ENCODE data around the gene KCNJ16. TPM values are rescaled to one million over a fixed set of nuclear protein-coding genes. Genes with fewer than 3 reads are reported as not detected.

Gene KCNJ16
- total and polyA plus RNA-seq, 3 experiments from 2014 or later: not detected

DNA sequence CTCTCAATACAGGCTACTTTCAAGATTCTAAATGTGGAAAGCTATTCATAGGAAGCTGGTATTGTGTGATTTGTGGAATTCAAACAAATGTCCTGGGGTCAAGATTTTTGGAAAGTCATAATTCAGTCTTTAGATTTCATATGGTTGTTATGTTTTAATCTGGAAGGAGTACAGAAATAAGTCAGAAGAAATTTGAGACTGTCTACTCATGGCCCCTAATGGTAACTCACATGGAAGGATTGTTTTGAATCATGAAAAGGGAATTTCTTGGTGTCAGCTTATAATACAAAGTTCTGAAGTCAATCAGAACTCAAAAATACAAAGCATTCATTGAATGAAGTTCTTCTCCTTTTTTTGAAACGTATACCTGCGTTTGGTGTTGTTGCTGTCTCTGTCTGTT lies 97.4 kb downstream of the KCNJ16 start:
- H3K27ac Mint-ChIP-seq: no peak overlapping the region
- ChIA-PET CTCF (no interaction called here), POLR2A (no interaction called here)
- H3K27ac ChIP-seq (ENCODE audit: low read depth, low read length): no peak overlapping the region
- H3K36me3 Mint-ChIP-seq: no peaks in the 10 kb centered on the region
- H3K4me3 Mint-ChIP-seq: no peak overlapping the region
- H3K4me1 Mint-ChIP-seq: peaks cover 9 to 21% (median 9%) of the 10 kb centered on the region in 3 donors
- peaks cover 11% of the 10 kb centered on the region for H3K4me1 ChIP-seq (ENCODE audit: insufficient read depth, low read length)
- H3K27me3 Mint-ChIP-seq: peaks cover 37 to 47% of the 10 kb centered on the region in 2 donors
- no peak overlapping the region for H3K4me3 ChIP-seq (ENCODE audit: low read length)
- H3K9me3 Mint-ChIP-seq: peaks cover 0 to 3% (median 0%) of the 10 kb centered on the region in 5 donors
- DNase-seq: no peak
- H3K36me3 ChIP-seq (ENCODE audit: insufficient read depth, low read length): no peaks in the 10 kb centered on the region
- no peaks in the 10 kb centered on the region for H3K9me3 ChIP-seq (ENCODE audit: low read length)
- H3K27me3 ChIP-seq (ENCODE audit: insufficient read depth, low read length, poor library complexity, severe bottlenecking): peaks cover 7% of the 10 kb centered on the region

DNA sequence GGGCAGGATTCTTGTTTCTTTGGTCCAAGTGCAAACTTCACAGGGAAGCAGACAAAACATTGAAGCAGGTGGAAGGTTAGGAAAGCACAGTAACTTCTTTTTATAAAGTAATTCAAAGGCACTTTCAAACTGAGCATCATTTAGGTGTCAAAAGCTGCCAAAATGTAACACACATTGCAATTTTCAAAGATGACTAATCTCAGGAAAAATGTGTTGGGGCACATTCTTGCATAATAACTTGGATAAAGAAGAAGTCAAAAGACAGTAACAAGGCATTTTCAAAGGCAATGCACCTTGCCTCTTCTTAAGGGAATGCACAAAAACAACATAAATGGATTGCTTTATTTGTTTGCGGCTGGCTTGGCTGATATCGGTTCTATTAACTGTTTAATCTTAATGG lies 97.9 kb downstream of the KCNJ16 start:
- H3K9me3 Mint-ChIP-seq: peaks cover 0 to 3% (median 0%) of the 10 kb centered on the region in 5 donors
- H3K9me3 ChIP-seq (ENCODE audit: low read length): no peaks in the 10 kb centered on the region
- no peaks in the 10 kb centered on the region for H3K36me3 ChIP-seq (ENCODE audit: insufficient read depth, low read length)
- H3K27me3 ChIP-seq (ENCODE audit: insufficient read depth, low read length, poor library complexity, severe bottlenecking): peaks cover 7% of the 10 kb centered on the region
- POLR2A ChIA-PET: no interaction called here
- no peak for DNase-seq
- CTCF ChIA-PET: no interaction called here
- H3K27ac ChIP-seq (ENCODE audit: low read depth, low read length): no peak overlapping the region
- H3K27ac Mint-ChIP-seq: peak overlapping the region in 1 of 8 donors; percentile 22
- peaks cover 32 to 42% of the 10 kb centered on the region in 2 donors for H3K27me3 Mint-ChIP-seq
- H3K4me1 Mint-ChIP-seq: peaks cover 9 to 19% (median 9%) of the 10 kb centered on the region in 3 donors
- H3K4me1 ChIP-seq (ENCODE audit: insufficient read depth, low read length): peaks cover 11% of the 10 kb centered on the region
- no peak overlapping the region for H3K4me3 ChIP-seq (ENCODE audit: low read length)
- H3K36me3 Mint-ChIP-seq: no peaks in the 10 kb centered on the region
- no peak overlapping the region for H3K4me3 Mint-ChIP-seq

DNA sequence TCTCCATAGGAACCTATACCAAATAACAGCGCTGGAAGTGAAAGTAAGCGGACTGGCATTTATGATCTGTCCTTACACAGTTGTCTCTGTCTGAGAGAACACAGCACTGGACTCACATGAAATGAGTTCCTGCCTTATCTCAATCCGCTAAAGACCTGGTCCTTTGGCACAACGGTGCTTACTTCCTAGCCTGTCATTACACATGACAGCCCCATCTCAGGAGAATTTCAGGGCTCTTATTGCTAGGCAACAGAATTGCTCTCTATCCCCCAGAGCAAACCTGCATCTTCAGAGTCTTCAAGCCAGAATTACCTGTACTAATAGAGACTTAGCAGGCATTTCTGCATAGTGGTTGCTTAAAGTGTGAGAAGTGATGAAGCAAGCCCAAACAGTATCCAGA lies 98.7 kb downstream of the KCNJ16 start:
- H3K36me3 Mint-ChIP-seq: no peaks in the 10 kb centered on the region
- Histone ChIP-seq H3K36me3 (ENCODE audit: insufficient read depth, low read length) (no peaks in the 10 kb centered on the region), H3K4me1 (ENCODE audit: insufficient read depth, low read length) (peaks cover 6% of the 10 kb centered on the region), H3K27me3 (ENCODE audit: insufficient read depth, low read length, poor library complexity, severe bottlenecking) (peaks cover under 1% of the 10 kb centered on the region), H3K27ac (ENCODE audit: low read depth, low read length) (no peak overlapping the region), H3K9me3 (ENCODE audit: low read length) (no peaks in the 10 kb centered on the region), H3K4me3 (ENCODE audit: low read length) (no peak overlapping the region)
- no peak for DNase-seq
- H3K9me3 Mint-ChIP-seq: peaks cover 0 to 3% (median 0%) of the 10 kb centered on the region in 5 donors
- ChIA-PET POLR2A (no interaction called here), CTCF (no interaction called here)
- no peak overlapping the region for H3K27ac Mint-ChIP-seq
- peaks cover 25 to 37% of the 10 kb centered on the region in 2 donors for H3K27me3 Mint-ChIP-seq
- no peak overlapping the region for H3K4me3 Mint-ChIP-seq
- peaks cover 1 to 11% (median 3%) of the 10 kb centered on the region in 3 donors for H3K4me1 Mint-ChIP-seq

DNA sequence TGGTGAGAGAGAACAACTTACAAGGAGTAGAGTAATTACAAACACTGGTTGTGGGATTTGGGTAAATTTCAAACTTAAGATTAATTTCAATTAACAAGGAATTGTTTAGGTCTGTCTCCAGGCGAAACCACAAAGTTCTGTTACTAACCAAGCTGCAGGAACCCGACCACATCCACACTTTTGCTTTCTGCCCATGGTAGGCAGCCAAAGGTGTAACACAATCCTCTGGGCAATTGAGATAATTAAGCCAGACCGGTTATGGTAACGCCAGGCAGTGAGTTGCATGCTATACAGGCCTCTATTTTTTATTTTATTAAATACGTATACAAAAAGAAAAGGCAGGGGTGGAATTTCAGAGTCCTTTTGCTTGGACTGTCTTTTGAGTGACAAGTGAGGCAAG lies 106.4 kb downstream of the KCNJ16 start:
- Mint-ChIP-seq H3K27ac (no peak overlapping the region), H3K27me3 (peaks cover 0 to 3% of the 10 kb centered on the region in 2 donors), H3K36me3 (no peaks in the 10 kb centered on the region), H3K4me3 (no peak overlapping the region), H3K4me1 (no peaks in the 10 kb centered on the region), H3K9me3 (peaks cover 0 to 1% (median 0%) of the 10 kb centered on the region in 5 donors)
- Histone ChIP-seq H3K4me1 (ENCODE audit: insufficient read depth, low read length) (no peaks in the 10 kb centered on the region), H3K27ac (ENCODE audit: low read depth, low read length) (no peak overlapping the region), H3K27me3 (ENCODE audit: insufficient read depth, low read length, poor library complexity, severe bottlenecking) (no peaks in the 10 kb centered on the region), H3K36me3 (ENCODE audit: insufficient read depth, low read length) (no peaks in the 10 kb centered on the region), H3K9me3 (ENCODE audit: low read length) (no peaks in the 10 kb centered on the region), H3K4me3 (ENCODE audit: low read length) (no peak overlapping the region)
- ChIA-PET POLR2A (no interaction called here), CTCF (no interaction called here)
- DNase-seq: no peak

DNA sequence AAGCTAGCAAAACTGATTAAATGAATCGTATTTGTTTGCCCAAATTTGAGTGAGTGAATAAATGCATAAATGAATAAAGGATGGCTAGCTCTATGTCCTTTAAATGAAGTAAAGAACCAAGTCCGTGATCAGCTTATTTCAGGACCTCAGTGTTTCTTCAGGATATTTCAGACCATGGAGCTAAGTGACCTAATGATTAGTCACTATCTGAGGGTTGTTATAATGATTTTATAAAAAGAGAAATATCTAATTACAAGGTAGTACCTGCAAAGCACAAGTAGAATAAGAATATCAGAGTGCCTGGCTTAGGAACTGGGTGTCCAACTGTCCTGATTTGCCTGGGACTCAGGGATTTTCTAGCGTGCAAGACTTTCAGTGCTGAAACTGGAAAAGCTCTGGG lies 106.8 kb downstream of the KCNJ16 start:
- Mint-ChIP-seq H3K36me3 (no peaks in the 10 kb centered on the region), H3K27ac (no peak overlapping the region), H3K9me3 (peaks cover 0 to 1% (median 0%) of the 10 kb centered on the region in 5 donors), H3K4me3 (no peak overlapping the region), H3K27me3 (peaks cover 0 to 3% of the 10 kb centered on the region in 2 donors), H3K4me1 (no peaks in the 10 kb centered on the region)
- Histone ChIP-seq H3K27ac (ENCODE audit: low read depth, low read length) (no peak overlapping the region), H3K36me3 (ENCODE audit: insufficient read depth, low read length) (no peaks in the 10 kb centered on the region), H3K9me3 (ENCODE audit: low read length) (no peaks in the 10 kb centered on the region), H3K27me3 (ENCODE audit: insufficient read depth, low read length, poor library complexity, severe bottlenecking) (no peaks in the 10 kb centered on the region), H3K4me3 (ENCODE audit: low read length) (no peak overlapping the region), H3K4me1 (ENCODE audit: insufficient read depth, low read length) (no peaks in the 10 kb centered on the region)
- CTCF ChIA-PET: no interaction called here
- DNase-seq: no peak
- POLR2A ChIA-PET: no interaction called here

DNA sequence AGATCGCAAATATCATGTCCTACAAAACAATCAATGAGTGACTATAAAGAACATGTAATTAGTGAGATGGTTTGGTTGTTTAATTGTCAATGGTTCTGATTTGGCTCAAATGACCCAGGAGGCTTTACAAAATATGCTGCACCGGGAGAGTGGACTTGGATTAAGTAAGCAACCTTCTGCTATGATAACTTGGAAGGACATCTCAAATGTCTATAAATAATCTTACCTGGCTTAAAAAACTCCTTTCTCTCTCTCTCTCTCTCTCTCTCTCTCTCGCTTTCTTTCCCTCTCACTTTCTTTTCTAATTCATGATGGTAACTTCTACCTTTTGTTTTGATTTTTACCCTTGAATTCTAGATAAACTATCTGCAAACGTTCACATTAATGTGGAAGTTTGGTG lies 108.5 kb downstream of the KCNJ16 start:
- Histone ChIP-seq H3K27me3 (ENCODE audit: insufficient read depth, low read length, poor library complexity, severe bottlenecking) (no peaks in the 10 kb centered on the region), H3K4me3 (ENCODE audit: low read length) (no peak overlapping the region), H3K27ac (ENCODE audit: low read depth, low read length) (no peak overlapping the region), H3K36me3 (ENCODE audit: insufficient read depth, low read length) (no peaks in the 10 kb centered on the region), H3K9me3 (ENCODE audit: low read length) (no peaks in the 10 kb centered on the region), H3K4me1 (ENCODE audit: insufficient read depth, low read length) (no peaks in the 10 kb centered on the region)
- POLR2A ChIA-PET: no interaction called here
- Mint-ChIP-seq H3K27me3 (no peaks in the 10 kb centered on the region), H3K27ac (no peak overlapping the region), H3K4me3 (no peak overlapping the region), H3K9me3 (peaks cover 0 to 1% (median 0%) of the 10 kb centered on the region in 5 donors), H3K4me1 (no peaks in the 10 kb centered on the region), H3K36me3 (no peaks in the 10 kb centered on the region)
- CTCF ChIA-PET: no interaction called here
- no peak for DNase-seq

DNA sequence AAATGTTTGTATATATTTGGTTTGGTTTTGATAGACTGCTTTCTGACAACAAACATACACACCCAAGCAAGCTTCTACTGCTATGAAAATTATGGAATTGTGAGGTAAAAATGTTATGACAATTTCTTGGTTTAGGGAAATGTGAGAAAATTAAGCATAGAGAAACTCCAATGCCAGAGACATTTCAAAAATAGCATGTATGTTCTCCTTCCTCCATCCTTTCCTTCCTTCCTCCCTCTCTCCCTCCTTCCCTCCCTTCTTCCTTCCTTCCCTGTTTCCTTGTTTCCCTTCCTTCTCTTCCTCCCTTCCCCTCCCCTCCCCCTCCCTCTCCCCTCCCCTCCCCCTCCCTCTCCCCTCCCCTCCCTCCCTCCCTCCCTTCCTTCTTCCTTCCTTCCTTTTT lies 109.2 kb downstream of the KCNJ16 start:
- Mint-ChIP-seq H3K27me3 (no peaks in the 10 kb centered on the region), H3K36me3 (no peaks in the 10 kb centered on the region), H3K27ac (no peak overlapping the region), H3K9me3 (peaks cover 0 to 1% (median 0%) of the 10 kb centered on the region in 5 donors), H3K4me1 (no peaks in the 10 kb centered on the region), H3K4me3 (no peak overlapping the region)
- CTCF ChIA-PET: no interaction called here
- Histone ChIP-seq H3K27ac (ENCODE audit: low read depth, low read length) (no peak overlapping the region), H3K4me1 (ENCODE audit: insufficient read depth, low read length) (no peaks in the 10 kb centered on the region), H3K4me3 (ENCODE audit: low read length) (no peak overlapping the region), H3K36me3 (ENCODE audit: insufficient read depth, low read length) (no peaks in the 10 kb centered on the region), H3K27me3 (ENCODE audit: insufficient read depth, low read length, poor library complexity, severe bottlenecking) (no peaks in the 10 kb centered on the region), H3K9me3 (ENCODE audit: low read length) (no peaks in the 10 kb centered on the region)
- DNase-seq: no peak
- POLR2A ChIA-PET: no interaction called here

DNA sequence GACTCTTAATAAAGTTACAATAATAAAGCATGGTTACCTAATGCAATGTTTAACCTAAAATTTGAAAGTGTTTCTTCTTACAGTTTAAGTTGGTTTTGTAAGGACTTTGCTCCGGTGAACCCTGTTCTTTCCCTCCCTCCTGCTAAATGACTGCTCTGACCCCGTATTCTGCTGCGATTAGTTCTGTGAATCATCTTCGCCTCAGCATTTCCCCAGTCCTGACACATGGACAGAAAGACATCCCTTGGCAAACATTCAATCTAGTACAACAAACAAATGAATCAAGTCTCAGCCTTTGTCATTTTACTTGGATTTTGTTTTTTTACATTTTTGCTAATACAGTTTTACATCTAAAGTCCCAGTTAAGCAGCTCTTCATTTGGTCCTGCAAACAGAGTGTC lies 109.7 kb downstream of the KCNJ16 start:
- no peak overlapping the region for H3K4me3 ChIP-seq (ENCODE audit: low read length)
- ChIA-PET CTCF (no interaction called here), POLR2A (no interaction called here)
- Mint-ChIP-seq H3K9me3 (peaks cover 0 to 1% (median 0%) of the 10 kb centered on the region in 5 donors), H3K27ac (peak overlapping the region in 1 of 8 donors; percentile 88), H3K4me1 (no peaks in the 10 kb centered on the region), H3K27me3 (no peaks in the 10 kb centered on the region), H3K36me3 (no peaks in the 10 kb centered on the region), H3K4me3 (no peak overlapping the region)
- no peaks in the 10 kb centered on the region for H3K4me1 ChIP-seq (ENCODE audit: insufficient read depth, low read length)
- H3K9me3 ChIP-seq (ENCODE audit: low read length): no peaks in the 10 kb centered on the region
- no peaks in the 10 kb centered on the region for H3K36me3 ChIP-seq (ENCODE audit: insufficient read depth, low read length)
- H3K27me3 ChIP-seq (ENCODE audit: insufficient read depth, low read length, poor library complexity, severe bottlenecking): no peaks in the 10 kb centered on the region
- H3K27ac ChIP-seq (ENCODE audit: low read depth, low read length): no peak overlapping the region
- no peak for DNase-seq

All from CD8-positive, alpha-beta memory T cell (primary cell).